Caco-2 (cell line): ENCODE results near the gene PARP6. TPM values are rescaled to one million over a fixed set of nuclear protein-coding genes. Genes with fewer than 3 reads are reported as not detected.
A peak's percentile ranks its signal among the peaks of the same experiment; 100 is the strongest.

ENCODE experiments used
- BruUV-seq: library from RNA; stranded (reverse); fragments of 400-500 nt; replicated peaks from 2 replicates; lab custom pipeline; 2021; lab: Mats Ljungman, UMichigan
- CTCF ChIA-PET: fragments of 300-600 bp; sonication (Branson Sonifier 250); formaldehyde crosslinking; loops from one replicate; lab custom pipeline; 2022; ENCODE audit warnings: antibody characterized with exemption; lab: Charles Lee
- POLR2A ChIA-PET: fragments of 300-600 bp; sonication (Branson Sonifier 250); formaldehyde crosslinking; loops from one replicate; lab custom pipeline; 2022; ENCODE audit warnings: antibody characterized with exemption; lab: Charles Lee
- DNase-seq, 2 experiments: peaks; one replicate each; pipeline versions ENCODE4 v3.0.0 to v3.0.0-alpha.2; 2020 to 2022
- H3K27me3 ChIP-seq: replicated peaks from 2 replicates; pipeline ENCODE4 v1.6.0; 2011; ENCODE audit warnings: low read length; ENCODE audit not compliant: control insufficient read depth, insufficient read depth
- H3K36me3 ChIP-seq: 2 replicates; pipeline ENCODE4 v1.5.1; 2011; ENCODE audit warnings: low read length; ENCODE audit not compliant: control insufficient read depth, insufficient read depth
- H3K4me1 ChIP-seq: fragments of 250-450 bp; sonication (Bioruptor Pico); 2 replicates; pipeline ENCODE4 v1.5.1; 2020; ENCODE audit warnings: mild to moderate bottlenecking
- H3K4me3 ChIP-seq: 2 replicates; pipeline ENCODE4 v1.5.1; 2011; ENCODE audit warnings: low read depth, mild to moderate bottlenecking, control low read depth, low read length
- H3K9me3 ChIP-seq: fragments of 250-450 bp; sonication (Bioruptor Pico); 2 replicates; pipeline ENCODE4 v1.5.1; 2020; ENCODE audit warnings: mild to moderate bottlenecking, moderate library complexity
- H3K27ac Mint-ChIP-seq: one replicate; pipeline ENCODE4 v1.8.0; 2022; ENCODE audit warnings: mixed read lengths; ENCODE audit not compliant: unreplicated experiment
- H3K27me3 Mint-ChIP-seq: one replicate; pipeline ENCODE4 v1.8.0; 2022; ENCODE audit warnings: mixed read lengths; ENCODE audit not compliant: insufficient read depth, unreplicated experiment
- H3K36me3 Mint-ChIP-seq: one replicate; pipeline ENCODE4 v1.8.0; 2022; ENCODE audit warnings: mild to moderate bottlenecking, mixed read lengths; ENCODE audit not compliant: insufficient read depth, unreplicated experiment
- H3K4me1 Mint-ChIP-seq: one replicate; pipeline ENCODE4 v1.8.0; 2022; ENCODE audit warnings: low read depth, mixed read lengths; ENCODE audit not compliant: unreplicated experiment
- H3K4me3 Mint-ChIP-seq: one replicate; pipeline ENCODE4 v1.8.0; 2022; ENCODE audit warnings: mild to moderate bottlenecking, moderate library complexity, mixed read lengths; ENCODE audit not compliant: unreplicated experiment
- H3K9me3 Mint-ChIP-seq: one replicate; pipeline ENCODE4 v1.8.0; 2022; ENCODE audit warnings: mixed read lengths; ENCODE audit not compliant: unreplicated experiment
- intact Hi-C: fragments of 100-400 bp; cut with micrococcal nuclease; formaldehyde crosslinking; loops from one replicate; pipeline ENCODE4 v1.10.0; 2022; ENCODE audit not compliant: unreplicated experiment
- total RNA-seq: library from RNA; stranded (reverse); gene quantifications from 2 replicates; pipeline ENCODE4 v1.2.3, GENCODE V29; 2022
- TF ChIP-seq, protein P1 (sequence below), 2 experiments: fragments of 200-600 bp in 1 of 2; IDR thresholded peaks; 1 replicate in 1 of 2; 2 replicates in 1 of 2; pipeline versions ENCODE4 v1.5.1 to v1.8.0; 2011 to 2022; ENCODE audit warnings: antibody characterized with exemption in 1 of 2, control low read depth in 1 of 2, inconsistent platforms in 1 of 2, low read depth in 1 of 2, low read length in 1 of 2, mild to moderate bottlenecking in 1 of 2, moderate library complexity in 1 of 2; ENCODE audit not compliant: insufficient read depth in 1 of 2, severe bottlenecking in 1 of 2, unreplicated experiment in 1 of 2

Gene PARP6
- total RNA-seq, 1 experiment from 2014 or later, result 62.2 TPM

GRCh38 chr15:72199205-72199515 is 73.2 kb downstream of the PARP6 start:
- no peaks in the 10 kb centered on the region for H3K9me3 ChIP-seq
- no peak overlapping the region for H3K4me3 ChIP-seq
- no peak overlapping the region for H3K27ac Mint-ChIP-seq
- ChIA-PET CTCF (interaction anchor here (1.8 to 1.9 kb wide), 2 partner anchors 12 to 28 kb away, joined by 8 to 10 read pairs; no protein-coding TSS in a partner anchor), POLR2A (interaction anchor here (0.7 to 1.2 kb wide), 2 partner anchors 31 to 60 kb away, joined by 3 read pairs; partner anchors contain the start of gene PKM)
- peaks cover 2% of the 10 kb centered on the region for H3K27me3 Mint-ChIP-seq
- no peaks in the 10 kb centered on the region for H3K9me3 Mint-ChIP-seq
- intact Hi-C loops, result loop anchor here (1.0 to 2.0 kb wide), 3 partner anchors 27 to 87 kb away; partner anchors contain the start of gene PKM
- H3K27me3 ChIP-seq, result no peaks in the 10 kb centered on the region
- TSS peak; percentile 100 for BruUV-seq
- H3K36me3 Mint-ChIP-seq, result peaks cover 64% of the 10 kb centered on the region
- no peak overlapping the region for H3K4me3 Mint-ChIP-seq
- TF ChIP-seq, protein P1, sequence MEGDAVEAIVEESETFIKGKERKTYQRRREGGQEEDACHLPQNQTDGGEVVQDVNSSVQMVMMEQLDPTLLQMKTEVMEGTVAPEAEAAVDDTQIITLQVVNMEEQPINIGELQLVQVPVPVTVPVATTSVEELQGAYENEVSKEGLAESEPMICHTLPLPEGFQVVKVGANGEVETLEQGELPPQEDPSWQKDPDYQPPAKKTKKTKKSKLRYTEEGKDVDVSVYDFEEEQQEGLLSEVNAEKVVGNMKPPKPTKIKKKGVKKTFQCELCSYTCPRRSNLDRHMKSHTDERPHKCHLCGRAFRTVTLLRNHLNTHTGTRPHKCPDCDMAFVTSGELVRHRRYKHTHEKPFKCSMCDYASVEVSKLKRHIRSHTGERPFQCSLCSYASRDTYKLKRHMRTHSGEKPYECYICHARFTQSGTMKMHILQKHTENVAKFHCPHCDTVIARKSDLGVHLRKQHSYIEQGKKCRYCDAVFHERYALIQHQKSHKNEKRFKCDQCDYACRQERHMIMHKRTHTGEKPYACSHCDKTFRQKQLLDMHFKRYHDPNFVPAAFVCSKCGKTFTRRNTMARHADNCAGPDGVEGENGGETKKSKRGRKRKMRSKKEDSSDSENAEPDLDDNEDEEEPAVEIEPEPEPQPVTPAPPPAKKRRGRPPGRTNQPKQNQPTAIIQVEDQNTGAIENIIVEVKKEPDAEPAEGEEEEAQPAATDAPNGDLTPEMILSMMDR (IDR thresholded peaks at IDR 0.05; ENCODE audit: insufficient read depth in 1 of 2, low read depth in 1 of 2, low read length in 1 of 2, severe bottlenecking in 1 of 2, unreplicated experiment in 1 of 2), result no peak
- peaks cover 14% of the 10 kb centered on the region for H3K36me3 ChIP-seq
- no peak for DNase-seq
- H3K4me1 ChIP-seq, result peaks cover 12% of the 10 kb centered on the region; the same call in 1 of the 2 replicates
- H3K4me1 Mint-ChIP-seq, result no peaks in the 10 kb centered on the region

DNA sequence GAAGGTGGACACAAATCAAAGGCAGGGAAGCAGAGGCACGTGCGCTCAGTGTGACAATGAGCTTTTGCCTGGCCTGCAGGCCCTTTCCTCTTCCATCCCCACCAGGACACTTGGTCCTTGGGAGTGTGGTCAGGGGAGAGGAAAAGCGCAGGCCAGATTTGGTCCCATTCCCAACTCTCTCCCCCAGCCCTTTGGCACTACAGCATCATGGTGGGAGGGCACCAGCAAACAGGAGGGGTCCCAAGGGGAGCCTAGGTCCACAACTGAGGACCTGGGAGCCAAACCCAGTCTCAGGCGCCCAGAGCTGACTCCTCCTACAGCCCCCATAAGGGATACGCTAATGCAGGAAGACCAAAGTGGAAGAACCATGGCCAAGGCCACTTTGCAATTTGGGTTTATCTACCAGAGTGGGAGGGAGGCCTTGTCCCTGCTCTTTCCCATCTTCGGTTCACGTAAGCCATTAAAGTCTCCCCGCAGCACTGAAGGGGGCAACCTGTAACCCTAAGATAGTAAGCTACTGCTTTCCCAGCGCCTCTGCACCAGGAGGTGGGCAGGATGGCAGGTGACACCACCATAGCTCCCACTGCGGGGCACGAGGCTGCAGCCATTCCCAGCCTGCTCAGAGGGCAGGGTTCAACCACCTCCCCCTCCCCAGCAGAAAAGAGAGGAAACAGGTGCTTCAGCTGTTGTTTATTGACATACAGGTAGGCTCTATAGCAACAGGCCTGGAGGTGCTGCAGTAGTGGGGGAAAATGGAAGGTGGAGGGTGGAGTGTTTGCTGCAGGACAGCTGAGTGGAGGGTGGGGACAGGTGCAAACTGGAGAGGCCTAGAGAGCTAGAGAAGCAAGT is 73.8 kb downstream of the PARP6 start:
- no peak overlapping the region for H3K4me3 ChIP-seq

More for the DNA sequence above, 73.8 kb downstream of the PARP6 start:
- intact Hi-C loops, result loop anchor here (1.0 to 2.0 kb wide), 3 partner anchors 28 to 88 kb away; partner anchors contain the start of gene PKM
- Mint-ChIP-seq H3K4me1 (no peaks in the 10 kb centered on the region), H3K36me3 (peaks cover 61% of the 10 kb centered on the region), H3K27me3 (peaks cover 2% of the 10 kb centered on the region), H3K9me3 (no peaks in the 10 kb centered on the region), H3K4me3 (no peak overlapping the region), H3K27ac (peak overlapping the region; percentile 85)
- ChIA-PET POLR2A (interaction anchor here (0.7 kb wide), 1 partner anchor 61 kb away, joined by 3 read pairs; no protein-coding TSS in a partner anchor), CTCF (interaction anchor here (1.0 to 1.9 kb wide), 2 partner anchors 12 kb away, joined by 3 to 10 read pairs; no protein-coding TSS in a partner anchor)
- Histone ChIP-seq H3K4me1 (peaks cover 12% of the 10 kb centered on the region; the same call in 1 of the 2 replicates), H3K36me3 (peaks cover 14% of the 10 kb centered on the region), H3K27me3 (no peaks in the 10 kb centered on the region), H3K9me3 (no peaks in the 10 kb centered on the region)
- TF ChIP-seq, protein P1 (IDR thresholded peaks at IDR 0.05; ENCODE audit: insufficient read depth in 1 of 2, low read depth in 1 of 2, low read length in 1 of 2, severe bottlenecking in 1 of 2, unreplicated experiment in 1 of 2), result no peak
- DNase-seq, result no peak
- no TSS peak for BruUV-seq
